H1 (cell line): ENCODE data around the gene FRMD4A.

ENCODE experiments used
- BRCA1 ChIP-seq: IDR thresholded peaks from 2 replicates; pipeline ENCODE4 v1.6.1; 2012; ENCODE audit warnings: low read depth, low read length, improper control_type of control experiment
- CEBPB ChIP-seq: IDR thresholded peaks from 2 replicates; pipeline ENCODE4 v1.6.1; 2012; ENCODE audit warnings: low read depth, low read length
- EP300 ChIP-seq, 2 experiments: IDR thresholded peaks; 1 replicate in 1 of 2; 2 replicates in 1 of 2; pipeline ENCODE4 v1.6.1; 2011 to 2012; ENCODE audit warnings: low read depth in 2 of 2, low read length in 2 of 2, mild to moderate bottlenecking in 2 of 2, borderline replicate concordance in 1 of 2, inconsistent platforms in 1 of 2, moderate library complexity in 1 of 2
- EZH2 ChIP-seq: fragments of 200-600 bp; sonication (generic); IDR thresholded peaks from 2 replicates; pipeline ENCODE4 v1.7.1; 2012; ENCODE audit warnings: low read depth, mild to moderate bottlenecking, moderate library complexity, low read length, inconsistent platforms; ENCODE audit not compliant: severe bottlenecking
- HDAC2 ChIP-seq, 2 experiments: fragments of 300-600 bp in 1 of 2; sonication (generic) in 1 of 2; IDR thresholded peaks; 2 replicates each; pipeline ENCODE4 v1.6.1; 2011 to 2012; ENCODE audit warnings: low read depth in 2 of 2, low read length in 2 of 2, mild to moderate bottlenecking in 2 of 2, moderate library complexity in 2 of 2, borderline replicate concordance in 1 of 2, inconsistent platforms in 1 of 2
- JUN ChIP-seq: IDR thresholded peaks from 2 replicates; pipeline ENCODE4 v1.6.1; 2011; ENCODE audit warnings: low read depth, mild to moderate bottlenecking, improper control_type of control experiment, low read length
- KDM1A ChIP-seq: fragments of 200-600, 300-600 bp; sonication (generic); IDR thresholded peaks from 2 replicates; pipeline ENCODE4 v1.7.1; 2016; ENCODE audit warnings: mild to moderate bottlenecking, low read length, borderline replicate concordance
- PHF8 ChIP-seq: fragments of 200-600 bp; sonication (generic); conservative IDR thresholded peaks from 2 replicates; pipeline ENCODE4 v1.7.1; 2012; ENCODE audit warnings: low read depth, mild to moderate bottlenecking, inconsistent platforms, low read length, moderate library complexity
- POLR2A ChIP-seq, 2 experiments: IDR thresholded peaks; 1 replicate in 1 of 2; 2 replicates in 1 of 2; pipeline ENCODE4 v1.6.1; 2011; ENCODE audit warnings: low read depth in 2 of 2, low read length in 2 of 2, mild to moderate bottlenecking in 2 of 2; ENCODE audit errors: control extremely low read depth in 1 of 2
- POLR2AphosphoS5 ChIP-seq: IDR thresholded peaks from 2 replicates; pipeline ENCODE4 v1.6.1; 2011; ENCODE audit warnings: low read depth, low read length
- RFX5 ChIP-seq: IDR thresholded peaks from 2 replicates; pipeline ENCODE4 v1.6.1; 2011; ENCODE audit warnings: low read depth, low read length, improper control_type of control experiment, borderline replicate concordance
- SP2 ChIP-seq: IDR thresholded peaks from 2 replicates; pipeline ENCODE4 v1.6.1; 2012; ENCODE audit warnings: mild to moderate bottlenecking, low read length, inconsistent platforms
- TF ChIP-seq, protein P1 (sequence below), 3 experiments: IDR thresholded peaks; 1 replicate in 2 of 3; 2 replicates in 1 of 3; pipeline versions ENCODE4 v1.5.1 to v1.6.1; 2011; ENCODE audit warnings: low read length in 3 of 3, mild to moderate bottlenecking in 3 of 3, inconsistent platforms in 2 of 3, low read depth in 1 of 3, moderate library complexity in 1 of 3; ENCODE audit not compliant: insufficient read depth in 1 of 3; ENCODE audit errors: control extremely low read depth in 1 of 3
- TF ChIP-seq, protein P2 (sequence below): IDR thresholded peaks from 2 replicates; pipeline ENCODE4 v1.6.1; 2012; ENCODE audit warnings: inconsistent platforms

GRCh38 chr10:14353291-14353913 is 22.7 kb upstream of the FRMD4A start:
- TF ChIP-seq, protein P1, sequence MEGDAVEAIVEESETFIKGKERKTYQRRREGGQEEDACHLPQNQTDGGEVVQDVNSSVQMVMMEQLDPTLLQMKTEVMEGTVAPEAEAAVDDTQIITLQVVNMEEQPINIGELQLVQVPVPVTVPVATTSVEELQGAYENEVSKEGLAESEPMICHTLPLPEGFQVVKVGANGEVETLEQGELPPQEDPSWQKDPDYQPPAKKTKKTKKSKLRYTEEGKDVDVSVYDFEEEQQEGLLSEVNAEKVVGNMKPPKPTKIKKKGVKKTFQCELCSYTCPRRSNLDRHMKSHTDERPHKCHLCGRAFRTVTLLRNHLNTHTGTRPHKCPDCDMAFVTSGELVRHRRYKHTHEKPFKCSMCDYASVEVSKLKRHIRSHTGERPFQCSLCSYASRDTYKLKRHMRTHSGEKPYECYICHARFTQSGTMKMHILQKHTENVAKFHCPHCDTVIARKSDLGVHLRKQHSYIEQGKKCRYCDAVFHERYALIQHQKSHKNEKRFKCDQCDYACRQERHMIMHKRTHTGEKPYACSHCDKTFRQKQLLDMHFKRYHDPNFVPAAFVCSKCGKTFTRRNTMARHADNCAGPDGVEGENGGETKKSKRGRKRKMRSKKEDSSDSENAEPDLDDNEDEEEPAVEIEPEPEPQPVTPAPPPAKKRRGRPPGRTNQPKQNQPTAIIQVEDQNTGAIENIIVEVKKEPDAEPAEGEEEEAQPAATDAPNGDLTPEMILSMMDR (IDR thresholded peaks at IDR 0.05; ENCODE audit: control extremely low read depth in 1 of 3, insufficient read depth in 1 of 3, low read depth in 1 of 3, low read length in 3 of 3) = no peak
- TF ChIP-seq CEBPB = no peak
- TF ChIP-seq JUN = no peak
- TF ChIP-seq SP2 = no peak
- TF ChIP-seq, protein P2, sequence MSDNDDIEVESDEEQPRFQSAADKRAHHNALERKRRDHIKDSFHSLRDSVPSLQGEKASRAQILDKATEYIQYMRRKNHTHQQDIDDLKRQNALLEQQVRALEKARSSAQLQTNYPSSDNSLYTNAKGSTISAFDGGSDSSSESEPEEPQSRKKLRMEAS = no peak
- TF ChIP-seq POLR2A (IDR thresholded peaks at IDR 0.05; ENCODE audit: control extremely low read depth in 1 of 2, low read depth in 2 of 2, low read length in 2 of 2) = no peak
- no peak for TF ChIP-seq KDM1A
- no peak for TF ChIP-seq EZH2
- TF ChIP-seq BRCA1 = no peak
- TF ChIP-seq RFX5 = no peak
- no peak for TF ChIP-seq EP300 (IDR thresholded peaks at IDR 0.05; ENCODE audit: borderline replicate concordance in 1 of 2, low read depth in 2 of 2, low read length in 2 of 2)
- TF ChIP-seq PHF8 = no peak
- TF ChIP-seq HDAC2 (IDR thresholded peaks at IDR 0.05; ENCODE audit: borderline replicate concordance in 1 of 2, low read depth in 2 of 2, low read length in 2 of 2) = no peak
- TF ChIP-seq POLR2AphosphoS5 = no peak
